Measurements from ENCODE around the gene AJM1. TPM values are rescaled to one million over a fixed set of nuclear protein-coding genes. Genes with fewer than 3 reads are reported as not detected.
"Not testable (repeated sequence)": the region's sequence is repeated elsewhere in the genome, so short reads cannot be mapped to it uniquely, and the experiment has no call there.

AJM1 gene
- total RNA-seq, 1 donor from 2014 or later = 3.3 TPM

GRCh38 chr9:136837146-136837855 is 5.0 kb upstream of the AJM1 start:
- Histone ChIP-seq H3K4me3 (ENCODE audit: insufficient read depth, low read depth, low read length) (no peak overlapping the region), H3K36me3 (ENCODE audit: insufficient read depth, low read length) (no peaks in the 10 kb centered on the region), H4K20me1 (ENCODE audit: insufficient read depth, low read length) (peaks cover 15% of the 10 kb centered on the region), H3K27me3 (ENCODE audit: insufficient read depth, low read length) (no peaks in the 10 kb centered on the region), H3K4me2 (ENCODE audit: low read length) (no peak overlapping the region), H3K9me3 (ENCODE audit: insufficient read depth, low read depth, low read length) (no peaks in the 10 kb centered on the region), H3K9ac (ENCODE audit: low read length) (no peak overlapping the region), H2AFZ (ENCODE audit: low read depth, low read length) (no peak overlapping the region), H3K4me1 (ENCODE audit: insufficient read depth, low read length) (peaks cover 13% of the 10 kb centered on the region), H3K79me2 (ENCODE audit: insufficient read depth, low read length) (no peaks in the 10 kb centered on the region), H3K27ac (ENCODE audit: low read depth, low read length) (no peak overlapping the region)
- peaks cover 5% of the 10 kb centered on the region for H3K36me3 Mint-ChIP-seq (ENCODE audit: low read depth, unreplicated experiment)
- peaks cover 12% of the 10 kb centered on the region for H3K4me1 Mint-ChIP-seq (ENCODE audit: low read depth, unreplicated experiment)
- no peak overlapping the region for H3K4me3 Mint-ChIP-seq (ENCODE audit: unreplicated experiment)
- DNase-seq (ENCODE audit: low read depth) (no peak), FAIRE-seq (no peak)
- no peaks in the 10 kb centered on the region for H3K9me3 Mint-ChIP-seq (ENCODE audit: unreplicated experiment)
- no peak overlapping the region for H3K27ac Mint-ChIP-seq (ENCODE audit: unreplicated experiment)
- H3K27me3 Mint-ChIP-seq (ENCODE audit: low read depth, unreplicated experiment) = no peaks in the 10 kb centered on the region
- TF ChIP-seq EZH2 (IDR thresholded peaks at IDR 0.05; ENCODE audit: insufficient read depth, low read length) = no peak
- no peak for TF ChIP-seq CTCF (IDR thresholded peaks at IDR 0.05; ENCODE audit: insufficient read depth, low read depth, low read length)

- H3K27me3 Mint-ChIP-seq (ENCODE audit: low read depth, unreplicated experiment); H3K27me3 ChIP-seq (ENCODE audit: insufficient read depth, low read length); H3K4me2 ChIP-seq (ENCODE audit: low read length); H2AFZ ChIP-seq (ENCODE audit: low read depth, low read length); H3K27ac Mint-ChIP-seq (ENCODE audit: unreplicated experiment); H3K4me3 ChIP-seq (ENCODE audit: insufficient read depth, low read depth, low read length); H3K36me3 ChIP-seq (ENCODE audit: insufficient read depth, low read length); FAIRE-seq; DNase-seq (ENCODE audit: low read depth); H3K9me3 Mint-ChIP-seq (ENCODE audit: unreplicated experiment); H3K79me2 ChIP-seq (ENCODE audit: insufficient read depth, low read length); H3K9ac ChIP-seq (ENCODE audit: low read length); H3K36me3 Mint-ChIP-seq (ENCODE audit: low read depth, unreplicated experiment); H3K4me3 Mint-ChIP-seq (ENCODE audit: unreplicated experiment); H3K27ac ChIP-seq (ENCODE audit: low read depth, low read length); H3K9me3 ChIP-seq (ENCODE audit: insufficient read depth, low read depth, low read length): not testable (repeated sequence)
- peaks cover 12% of the 10 kb centered on the region for H3K4me1 Mint-ChIP-seq (ENCODE audit: low read depth, unreplicated experiment)
- Histone ChIP-seq H3K4me1 (ENCODE audit: insufficient read depth, low read length) (peaks cover 13% of the 10 kb centered on the region), H4K20me1 (ENCODE audit: insufficient read depth, low read length) (peaks cover 15% of the 10 kb centered on the region)
These were observed 4.4 kb upstream of the AJM1 start for GRCh38 chr9:136837856-136838277.

- no peaks in the 10 kb centered on the region for H3K36me3 ChIP-seq (ENCODE audit: insufficient read depth, low read length)
- Mint-ChIP-seq H3K27ac (ENCODE audit: unreplicated experiment) (no peak overlapping the region), H3K4me1 (ENCODE audit: low read depth, unreplicated experiment) (peaks cover 12% of the 10 kb centered on the region), H3K27me3 (ENCODE audit: low read depth, unreplicated experiment) (no peaks in the 10 kb centered on the region), H3K9me3 (ENCODE audit: unreplicated experiment) (no peaks in the 10 kb centered on the region), H3K4me3 (ENCODE audit: unreplicated experiment) (no peak overlapping the region), H3K36me3 (ENCODE audit: low read depth, unreplicated experiment) (peaks cover 3% of the 10 kb centered on the region)
- no peaks in the 10 kb centered on the region for H3K9me3 ChIP-seq (ENCODE audit: insufficient read depth, low read depth, low read length)
- H4K20me1 ChIP-seq (ENCODE audit: insufficient read depth, low read length) = peaks cover 15% of the 10 kb centered on the region
- no peak for FAIRE-seq
- H3K9ac ChIP-seq (ENCODE audit: low read length) = no peak overlapping the region
- no peaks in the 10 kb centered on the region for H3K27me3 ChIP-seq (ENCODE audit: insufficient read depth, low read length)
- TF ChIP-seq CTCF (IDR thresholded peaks at IDR 0.05; ENCODE audit: insufficient read depth, low read depth, low read length) (no peak), EZH2 (IDR thresholded peaks at IDR 0.05; ENCODE audit: insufficient read depth, low read length) (no peak)
- no peak for DNase-seq (ENCODE audit: low read depth)
- H2AFZ ChIP-seq (ENCODE audit: low read depth, low read length) = no peak overlapping the region
- H3K4me3 ChIP-seq (ENCODE audit: insufficient read depth, low read depth, low read length) = no peak overlapping the region
- peaks cover 13% of the 10 kb centered on the region for H3K4me1 ChIP-seq (ENCODE audit: insufficient read depth, low read length)
- no peaks in the 10 kb centered on the region for H3K79me2 ChIP-seq (ENCODE audit: insufficient read depth, low read length)
- no peak overlapping the region for H3K27ac ChIP-seq (ENCODE audit: low read depth, low read length)
- H3K4me2 ChIP-seq (ENCODE audit: low read length) = no peak overlapping the region
These were observed 3.7 kb upstream of the AJM1 start for GRCh38 chr9:136838314-136839228.

Measured in astrocyte (in vitro differentiated cells and primary cell).